Mucosa of stomach (tissue), 1 donor: Measurements from ENCODE around the gene MAP3K2.

Experiments
- H3K27me3 ChIP-seq: one replicate; pipeline ENCODE4 v1.7.0; 2013; ENCODE audit warnings: mild to moderate bottlenecking, low read length; ENCODE audit not compliant: control insufficient read depth, insufficient read depth
- H3K36me3 ChIP-seq: one replicate; pipeline ENCODE4 v1.7.0; 2013; ENCODE audit warnings: low read length; ENCODE audit not compliant: control insufficient read depth, insufficient read depth
- H3K4me1 ChIP-seq: one replicate; pipeline ENCODE4 v1.7.0; 2013; ENCODE audit warnings: mild to moderate bottlenecking, low read length; ENCODE audit not compliant: control insufficient read depth, insufficient read depth
- H3K4me3 ChIP-seq: one replicate; pipeline ENCODE4 v1.7.0; 2013; ENCODE audit warnings: low read length
- H3K9ac ChIP-seq: one replicate; pipeline ENCODE4 v1.7.0; 2013; ENCODE audit warnings: mild to moderate bottlenecking, low read length, moderate library complexity
- H3K9me3 ChIP-seq: one replicate; pipeline ENCODE4 v1.7.0; 2013; ENCODE audit warnings: mild to moderate bottlenecking, low read length, moderate library complexity; ENCODE audit not compliant: control insufficient read depth
- donor health status: Pancreatic carcinoma.

The MAP3K2 gene

GRCh38 chr2:127425540-127426490, 38.0 kb upstream of the MAP3K2 start:
- H3K4me3 ChIP-seq: no peak overlapping the region
- H3K36me3 ChIP-seq: no peaks in the 10 kb centered on the region
- peaks cover 18% of the 10 kb centered on the region for H3K27me3 ChIP-seq
- no peak overlapping the region for H3K9ac ChIP-seq
- H3K4me1 ChIP-seq: no peaks in the 10 kb centered on the region
- no peaks in the 10 kb centered on the region for H3K9me3 ChIP-seq

DNA sequence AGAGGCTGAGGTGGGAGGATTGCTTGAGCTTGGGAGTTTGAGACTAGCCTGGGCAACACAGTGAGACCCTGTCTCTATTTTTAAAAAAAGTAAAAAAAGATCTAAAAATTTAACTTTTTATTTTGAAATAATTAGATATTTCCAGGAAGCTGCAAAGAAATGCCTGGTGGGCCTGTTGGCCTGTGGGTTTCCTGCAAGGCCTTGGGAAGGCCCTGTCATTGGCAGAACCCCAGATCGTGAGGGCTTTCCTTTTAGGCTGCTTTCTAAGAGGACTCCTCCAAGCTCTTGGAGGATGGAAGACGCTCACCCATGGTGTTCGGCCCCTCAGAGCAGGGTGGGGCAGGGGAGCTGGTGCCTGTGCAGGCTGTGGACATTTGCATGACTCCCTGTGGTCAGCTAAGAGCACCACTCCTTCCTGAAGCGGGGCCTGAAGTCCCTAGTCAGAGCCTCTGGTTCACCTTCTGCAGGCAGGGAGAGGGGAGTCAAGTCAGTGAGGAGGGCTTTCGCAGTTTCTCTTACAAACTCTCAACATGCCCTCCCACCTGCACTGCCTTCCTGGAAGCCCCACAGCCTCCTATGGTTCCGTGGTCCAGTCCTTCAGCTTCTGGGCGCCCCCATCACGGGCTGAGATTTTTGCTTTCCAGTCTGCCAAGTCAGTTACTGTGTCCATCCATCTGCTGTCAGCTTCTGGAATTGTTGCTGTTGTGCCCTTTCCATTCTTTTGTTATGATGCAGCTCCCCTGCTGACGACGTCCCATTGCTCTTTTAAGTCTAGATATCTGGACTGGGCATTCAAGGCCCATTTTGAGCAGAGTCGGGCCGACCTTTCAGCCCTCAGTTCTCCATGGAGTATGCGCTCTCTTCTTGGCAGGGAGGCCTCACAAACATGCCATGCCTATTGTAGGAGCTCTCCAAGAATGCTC, 37.1 kb upstream of the MAP3K2 start:
- Histone ChIP-seq H3K9me3 (no peaks in the 10 kb centered on the region), H3K27me3 (peaks cover 18% of the 10 kb centered on the region), H3K4me1 (no peaks in the 10 kb centered on the region), H3K4me3 (no peak overlapping the region), H3K9ac (no peak overlapping the region), H3K36me3 (no peaks in the 10 kb centered on the region)

DNA sequence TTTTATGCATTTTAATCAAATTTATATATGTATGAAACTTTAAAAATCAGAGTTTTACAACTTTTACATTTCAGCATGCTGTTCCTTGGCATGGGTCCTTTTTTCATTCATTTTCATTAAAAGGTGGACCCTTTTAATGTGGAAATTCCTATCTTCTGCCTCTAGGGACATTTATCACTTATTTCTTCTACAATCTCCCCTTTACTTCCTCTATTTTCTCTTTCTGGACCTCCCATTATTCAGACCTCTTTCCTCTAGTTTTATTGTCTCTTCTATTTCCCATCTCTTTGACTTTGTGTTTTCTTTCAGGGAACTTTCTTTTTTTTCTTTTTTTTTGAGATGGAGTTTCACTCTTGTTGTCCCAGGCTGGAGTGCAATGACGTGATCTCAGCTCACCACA, 36.1 kb upstream of the MAP3K2 start:
- H3K4me3 ChIP-seq: no peak overlapping the region
- no peak overlapping the region for H3K9ac ChIP-seq
- no peaks in the 10 kb centered on the region for H3K36me3 ChIP-seq
- no peaks in the 10 kb centered on the region for H3K4me1 ChIP-seq
- H3K9me3 ChIP-seq: no peaks in the 10 kb centered on the region
- peaks cover 18% of the 10 kb centered on the region for H3K27me3 ChIP-seq

- Histone ChIP-seq H3K4me3 (no peak overlapping the region), H3K4me1 (peaks cover 2% of the 10 kb centered on the region), H3K36me3 (no peaks in the 10 kb centered on the region), H3K9me3 (no peaks in the 10 kb centered on the region), H3K9ac (peak overlapping the region; percentile 59), H3K27me3 (peaks cover 18% of the 10 kb centered on the region)
These were observed 35.7 kb upstream of the MAP3K2 start for GRCh38 chr2:127423478-127423843.

GRCh38 chr2:127422559-127423477, 35.0 kb upstream of the MAP3K2 start:
- Histone ChIP-seq H3K9me3 (no peaks in the 10 kb centered on the region), H3K4me1 (peaks cover 7% of the 10 kb centered on the region), H3K27me3 (peaks cover 18% of the 10 kb centered on the region), H3K9ac (peak overlapping the region; percentile 59), H3K4me3 (no peak overlapping the region), H3K36me3 (no peaks in the 10 kb centered on the region)

DNA sequence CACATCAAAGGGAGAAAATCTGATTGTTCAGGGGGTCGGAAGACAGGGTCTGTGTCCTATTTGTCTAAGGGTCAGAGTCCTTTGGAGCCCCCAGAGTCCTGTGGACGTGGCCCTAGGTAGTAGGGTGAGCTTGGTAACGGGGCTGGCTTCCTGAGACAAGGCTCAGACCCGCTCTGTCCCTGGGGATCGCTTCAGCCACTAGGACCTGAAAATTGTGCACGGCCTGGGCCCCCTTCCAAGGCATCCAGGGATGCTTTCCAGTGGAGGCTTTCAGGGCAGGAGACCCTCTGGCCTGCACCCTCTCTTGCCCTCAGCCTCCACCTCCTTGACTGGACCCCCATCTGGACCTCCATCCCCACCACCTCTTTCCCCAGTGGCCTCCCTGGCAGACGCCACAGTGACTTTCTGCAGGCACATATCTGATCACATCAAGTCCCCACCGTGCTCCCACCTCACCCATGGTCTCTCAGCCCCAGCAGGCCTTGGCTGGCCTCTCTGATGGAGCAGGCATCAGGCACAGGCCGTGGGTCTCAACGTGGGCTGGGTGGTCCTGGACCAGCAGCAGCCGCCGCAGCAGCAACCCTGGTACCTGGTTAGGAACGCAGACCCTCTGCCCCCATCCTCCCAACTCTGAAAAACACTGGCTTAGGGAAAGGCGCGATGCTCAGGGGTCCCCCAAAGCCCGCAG, 34.2 kb upstream of the MAP3K2 start:
- H3K4me3 ChIP-seq: no peak overlapping the region
- no peaks in the 10 kb centered on the region for H3K36me3 ChIP-seq
- peaks cover 7% of the 10 kb centered on the region for H3K4me1 ChIP-seq
- H3K9me3 ChIP-seq: no peaks in the 10 kb centered on the region
- H3K9ac ChIP-seq: no peak overlapping the region
- H3K27me3 ChIP-seq: peaks cover 18% of the 10 kb centered on the region

DNA sequence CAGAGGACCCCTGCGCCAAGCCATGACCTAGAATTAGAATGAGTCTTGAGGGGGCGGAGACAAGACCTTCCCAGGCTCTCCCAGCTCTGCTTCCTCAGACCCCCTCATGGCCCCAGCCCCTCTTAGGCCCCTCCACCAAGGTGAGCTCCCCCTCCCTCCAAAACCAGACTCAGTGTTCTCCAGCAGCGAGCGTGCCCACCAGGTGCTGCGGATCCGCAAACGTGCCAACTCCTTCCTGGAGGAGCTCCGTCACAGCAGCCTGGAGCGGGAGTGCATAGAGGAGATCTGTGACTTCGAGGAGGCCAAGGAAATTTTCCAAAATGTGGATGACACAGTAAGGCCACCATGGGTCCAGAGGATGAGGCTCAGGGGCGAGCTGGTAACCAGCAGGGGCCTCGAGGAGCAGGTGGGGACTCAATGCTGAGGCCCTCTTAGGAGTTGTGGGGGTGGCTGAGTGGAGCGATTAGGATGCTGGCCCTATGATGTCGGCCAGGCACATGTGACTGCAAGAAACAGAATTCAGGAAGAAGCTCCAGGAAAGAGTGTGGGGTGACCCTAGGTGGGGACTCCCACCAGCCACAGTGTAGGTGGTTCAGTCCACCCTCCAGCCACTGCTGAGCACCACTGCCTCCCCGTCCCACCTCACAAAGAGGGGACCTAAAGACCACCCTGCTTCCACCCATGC, 33.5 kb upstream of the MAP3K2 start:
- Histone ChIP-seq H3K36me3 (no peaks in the 10 kb centered on the region), H3K9me3 (no peaks in the 10 kb centered on the region), H3K27me3 (peaks cover 18% of the 10 kb centered on the region), H3K4me1 (peaks cover 7% of the 10 kb centered on the region), H3K4me3 (no peak overlapping the region), H3K9ac (no peak overlapping the region)

GRCh38 chr2:127420039-127420864, 32.5 kb upstream of the MAP3K2 start:
- H3K4me3 ChIP-seq: no peak overlapping the region
- H3K36me3 ChIP-seq: no peaks in the 10 kb centered on the region
- peaks cover 11% of the 10 kb centered on the region for H3K4me1 ChIP-seq
- peaks cover 18% of the 10 kb centered on the region for H3K27me3 ChIP-seq
- H3K9me3 ChIP-seq: no peaks in the 10 kb centered on the region
- H3K9ac ChIP-seq: no peak overlapping the region

DNA sequence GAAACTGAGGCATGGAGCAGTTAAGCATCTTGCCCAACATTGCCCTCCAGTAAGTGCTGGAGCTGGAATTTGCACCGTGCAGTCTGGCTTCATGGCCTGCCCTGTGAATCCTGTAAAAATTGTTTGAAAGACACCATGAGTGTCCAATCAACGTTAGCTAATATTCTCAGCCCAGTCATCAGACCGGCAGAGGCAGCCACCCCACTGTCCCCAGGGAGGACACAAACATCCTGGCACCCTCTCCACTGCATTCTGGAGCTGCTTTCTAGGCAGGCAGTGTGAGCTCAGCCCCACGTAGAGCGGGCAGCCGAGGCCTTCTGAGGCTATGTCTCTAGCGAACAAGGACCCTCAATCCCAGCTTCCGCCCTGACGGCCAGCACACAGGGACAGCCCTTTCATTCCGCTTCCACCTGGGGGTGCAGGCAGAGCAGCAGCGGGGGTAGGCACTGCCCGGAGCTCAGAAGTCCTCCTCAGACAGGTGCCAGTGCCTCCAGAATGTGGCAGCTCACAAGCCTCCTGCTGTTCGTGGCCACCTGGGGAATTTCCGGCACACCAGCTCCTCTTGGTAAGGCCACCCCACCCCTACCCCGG, 31.8 kb upstream of the MAP3K2 start:
- H3K9ac ChIP-seq: no peak overlapping the region
- H3K4me3 ChIP-seq: no peak overlapping the region
- H3K4me1 ChIP-seq: peaks cover 17% of the 10 kb centered on the region
- no peaks in the 10 kb centered on the region for H3K9me3 ChIP-seq
- no peaks in the 10 kb centered on the region for H3K36me3 ChIP-seq
- H3K27me3 ChIP-seq: peaks cover 15% of the 10 kb centered on the region

DNA sequence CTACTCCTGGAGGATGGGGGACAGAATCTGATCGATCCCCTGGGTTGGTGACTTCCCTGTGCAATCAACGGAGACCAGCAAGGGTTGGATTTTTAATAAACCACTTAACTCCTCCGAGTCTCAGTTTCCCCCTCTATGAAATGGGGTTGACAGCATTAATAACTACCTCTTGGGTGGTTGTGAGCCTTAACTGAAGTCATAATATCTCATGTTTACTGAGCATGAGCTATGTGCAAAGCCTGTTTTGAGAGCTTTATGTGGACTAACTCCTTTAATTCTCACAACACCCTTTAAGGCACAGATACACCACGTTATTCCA, 31.3 kb upstream of the MAP3K2 start:
- H3K4me1 ChIP-seq: peaks cover 20% of the 10 kb centered on the region
- peaks cover 15% of the 10 kb centered on the region for H3K27me3 ChIP-seq
- no peaks in the 10 kb centered on the region for H3K36me3 ChIP-seq
- no peak overlapping the region for H3K4me3 ChIP-seq
- H3K9ac ChIP-seq: no peak overlapping the region
- H3K9me3 ChIP-seq: no peaks in the 10 kb centered on the region
